Erythroblast (primary cell): ENCODE data around the gene GPX6.

Experiments used
- GATA1 ChIP-seq: IDR thresholded peaks from 2 replicates; pipeline ENCODE4 v1.6.1; 2011; ENCODE audit warnings: low read depth, mild to moderate bottlenecking, control low read depth, low read length, moderate library complexity
- POLR2A ChIP-seq: IDR thresholded peaks from 2 replicates; pipeline ENCODE4 v1.6.1; 2011; ENCODE audit warnings: mild to moderate bottlenecking, low read length

DNA sequence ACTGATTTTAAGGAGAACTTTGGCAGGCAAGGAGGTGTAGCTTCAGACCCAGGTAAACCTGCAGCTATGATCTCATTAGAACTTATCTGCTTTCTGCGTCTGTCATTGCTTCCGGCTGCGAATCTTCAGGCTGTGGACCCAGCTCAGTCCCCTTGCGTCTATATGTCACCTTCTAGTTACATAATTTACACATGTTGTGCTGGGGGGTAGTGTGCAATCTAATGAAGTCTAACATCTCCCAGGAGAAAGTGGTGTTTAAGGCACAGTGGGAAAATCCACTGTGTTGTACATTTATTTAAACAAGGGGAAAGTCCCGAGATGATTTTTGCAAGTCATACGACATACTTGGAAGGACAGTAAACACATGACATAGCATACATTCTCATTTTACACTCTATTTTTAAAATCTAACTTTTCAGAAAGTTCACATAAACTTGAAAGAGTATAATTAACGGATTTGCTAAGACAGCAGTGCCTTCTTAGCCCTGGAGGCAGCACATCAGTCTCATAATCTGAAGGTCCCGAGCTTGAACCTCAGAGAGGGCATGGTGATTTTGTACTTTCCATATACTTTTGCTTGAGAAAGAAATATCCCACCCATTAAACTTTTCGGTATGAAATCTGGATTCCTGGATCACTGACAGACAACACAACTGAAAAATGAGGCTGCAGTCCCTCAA is 35.2 kb downstream of the GPX6 start:
- TF ChIP-seq POLR2A (no peak), GATA1 (no peak)
